Measurements from ENCODE around the gene GPR176. TPM values are rescaled to one million over a fixed set of nuclear protein-coding genes. Genes with fewer than 3 reads are reported as not detected.
A peak's percentile ranks its signal among the peaks of the same experiment; 100 is the strongest.

Gene GPR176
- total and polyA plus RNA-seq, 4 donors, result 13.7 to 29.7 (median 28.2) TPM

DNA sequence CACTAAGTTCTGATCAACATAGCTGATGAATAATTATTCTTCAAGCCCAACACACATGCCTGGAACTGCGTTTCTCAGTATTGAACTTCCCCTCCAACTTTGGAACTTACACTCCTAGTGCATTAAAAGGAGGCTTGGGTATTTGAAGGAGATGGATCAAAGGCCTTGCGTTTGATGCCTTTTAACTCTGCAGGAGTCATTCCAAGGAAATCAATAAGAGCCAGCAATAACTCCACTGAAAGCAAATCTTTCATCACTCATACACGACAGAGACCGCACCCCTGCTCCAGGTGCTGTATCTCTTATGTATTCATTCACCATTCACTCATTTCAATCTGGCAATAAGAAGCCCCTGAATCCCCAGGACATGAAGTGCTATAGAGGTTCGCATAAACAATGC, 123.5 kb downstream of the GPR176 start:
- no peak overlapping the region for H3K27ac ChIP-seq (ENCODE audit: low read depth, low read length)
- 71% methylated on average over 2 of the region's 5 CpGs for WGBS (ENCODE audit: insufficient coverage)
- peaks cover 5% of the 10 kb centered on the region for H3K36me3 ChIP-seq (ENCODE audit: control insufficient read depth, insufficient read depth, low read length)
- H3K4me1 ChIP-seq (ENCODE audit: control insufficient read depth, insufficient read depth, low read length), result no peaks in the 10 kb centered on the region
- no peak overlapping the region for H3K4me3 ChIP-seq (ENCODE audit: low read depth, low read length)
- no peaks in the 10 kb centered on the region for H3K9me3 ChIP-seq (ENCODE audit: control insufficient read depth, insufficient read depth, low read length)
- no peaks in the 10 kb centered on the region for H3K27me3 ChIP-seq (ENCODE audit: control insufficient read depth, insufficient read depth, low read length)
- DNase-seq (ENCODE audit: low read depth in 4 of 6, low spot score in 6 of 6), result no peak

DNA sequence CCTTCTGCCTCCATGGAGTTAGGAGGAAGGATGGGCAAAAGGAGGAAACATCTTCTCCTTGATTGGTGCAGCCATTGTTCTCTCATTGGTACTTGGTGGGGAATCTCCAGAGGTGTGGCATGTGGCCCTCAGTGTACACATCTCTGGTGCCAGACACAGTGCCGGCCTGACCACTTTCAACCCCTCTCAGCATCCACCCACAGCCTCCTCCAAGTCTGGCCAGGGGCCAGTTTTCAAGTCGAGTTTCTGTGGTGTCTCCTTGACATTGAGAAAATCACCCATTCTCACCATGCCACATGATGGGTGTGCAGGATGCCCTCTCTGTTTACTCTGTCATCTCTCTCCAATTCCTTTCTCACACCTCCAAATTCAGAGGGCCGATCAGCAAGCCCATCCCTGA, 124.6 kb downstream of the GPR176 start:
- no peak for DNase-seq (ENCODE audit: low read depth in 4 of 6, low spot score in 6 of 6)
- Histone ChIP-seq H3K27ac (ENCODE audit: low read depth, low read length) (no peak overlapping the region), H3K9me3 (ENCODE audit: control insufficient read depth, insufficient read depth, low read length) (no peaks in the 10 kb centered on the region), H3K4me1 (ENCODE audit: control insufficient read depth, insufficient read depth, low read length) (no peaks in the 10 kb centered on the region), H3K36me3 (ENCODE audit: control insufficient read depth, insufficient read depth, low read length) (no peaks in the 10 kb centered on the region), H3K4me3 (ENCODE audit: low read depth, low read length) (no peak overlapping the region), H3K27me3 (ENCODE audit: control insufficient read depth, insufficient read depth, low read length) (no peaks in the 10 kb centered on the region)
- WGBS (ENCODE audit: insufficient coverage), result 71% methylated on average over 2 of the region's 3 CpGs

DNA sequence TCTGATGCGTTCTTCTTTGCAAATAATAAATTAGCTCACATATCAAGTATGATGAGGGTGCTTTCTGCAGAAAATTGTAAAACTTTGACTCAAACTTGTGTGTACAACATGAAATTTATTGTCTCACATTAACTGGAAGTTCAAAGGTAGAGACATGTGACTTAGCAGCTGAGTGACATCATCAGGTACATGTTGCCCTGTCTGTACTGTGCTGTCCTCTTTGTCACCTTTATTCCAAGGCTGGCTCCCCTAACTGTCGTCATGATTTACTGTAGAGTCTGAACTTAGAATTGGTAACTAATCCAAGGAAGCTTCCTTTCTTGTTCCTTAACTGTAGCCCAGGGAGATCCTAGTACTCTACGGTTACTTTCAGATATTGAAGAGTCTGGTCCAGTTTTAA, 125.1 kb downstream of the GPR176 start:
- Histone ChIP-seq H3K4me3 (ENCODE audit: low read depth, low read length) (no peak overlapping the region), H3K9me3 (ENCODE audit: control insufficient read depth, insufficient read depth, low read length) (no peaks in the 10 kb centered on the region), H3K27ac (ENCODE audit: low read depth, low read length) (no peak overlapping the region), H3K4me1 (ENCODE audit: control insufficient read depth, insufficient read depth, low read length) (no peaks in the 10 kb centered on the region), H3K36me3 (ENCODE audit: control insufficient read depth, insufficient read depth, low read length) (no peaks in the 10 kb centered on the region), H3K27me3 (ENCODE audit: control insufficient read depth, insufficient read depth, low read length) (no peaks in the 10 kb centered on the region)
- WGBS (ENCODE audit: insufficient coverage), result no CpG with 5 or more reads among the region's 3 CpGs
- no peak for DNase-seq (ENCODE audit: low read depth in 4 of 6, low spot score in 6 of 6)

DNA sequence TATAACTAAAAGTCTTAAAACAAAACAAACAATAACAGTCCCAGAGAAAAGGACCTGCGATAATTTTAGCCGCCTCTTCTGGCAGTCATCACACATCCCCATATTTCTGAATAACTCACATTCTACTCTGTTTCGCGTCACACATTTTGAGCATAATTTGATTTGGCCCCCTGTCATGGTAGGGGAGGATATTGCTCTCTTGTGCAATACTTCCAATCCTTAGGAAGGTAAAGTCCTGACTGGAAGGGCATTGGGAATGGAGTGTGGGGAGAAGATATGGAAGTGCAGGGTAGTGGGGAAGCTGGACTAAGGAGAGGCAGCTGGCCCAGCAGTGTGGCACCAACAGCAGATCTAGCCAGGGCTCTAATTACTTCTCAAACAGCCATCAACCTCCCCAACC, 126.1 kb downstream of the GPR176 start:
- no CpG with 5 or more reads among the region's 4 CpGs for WGBS (ENCODE audit: insufficient coverage)
- H3K9me3 ChIP-seq (ENCODE audit: control insufficient read depth, insufficient read depth, low read length), result no peaks in the 10 kb centered on the region

DNA sequence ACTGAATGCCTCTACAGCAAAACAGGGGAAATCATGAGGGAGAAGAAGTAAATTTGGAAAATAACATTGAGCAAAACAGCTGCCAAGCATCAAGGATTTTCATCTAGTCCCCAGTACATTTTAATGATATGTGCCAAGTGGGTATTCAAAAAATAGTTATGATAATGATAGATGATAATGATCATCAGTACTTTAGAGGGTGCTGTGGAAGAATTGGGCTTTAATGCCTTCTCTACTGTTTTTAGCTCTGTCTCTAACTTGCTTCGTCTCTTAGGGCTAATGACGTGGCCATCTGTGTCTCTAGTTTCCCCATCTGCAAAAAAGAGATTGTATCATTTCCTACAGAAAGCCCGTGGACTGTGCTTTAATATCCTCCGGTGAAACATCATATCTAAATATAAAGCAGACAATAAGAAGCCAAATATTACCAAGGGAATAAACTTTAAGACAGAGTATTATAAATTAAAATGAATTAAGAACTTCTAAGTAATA, 127.2 kb downstream of the GPR176 start:
- no peaks in the 10 kb centered on the region for H3K36me3 ChIP-seq (ENCODE audit: control insufficient read depth, insufficient read depth, low read length)
- H3K4me3 ChIP-seq (ENCODE audit: low read depth, low read length), result no peak overlapping the region
- peak in 1 of 6 donors; percentile 61 for DNase-seq (ENCODE audit: low read depth in 4 of 6, low spot score in 6 of 6)
- WGBS (ENCODE audit: insufficient coverage), result no CpG with 5 or more reads among the region's 4 CpGs
- no peaks in the 10 kb centered on the region for H3K27me3 ChIP-seq (ENCODE audit: control insufficient read depth, insufficient read depth, low read length)
- no peak overlapping the region for H3K27ac ChIP-seq (ENCODE audit: low read depth, low read length)
- no peaks in the 10 kb centered on the region for H3K9me3 ChIP-seq (ENCODE audit: control insufficient read depth, insufficient read depth, low read length)
- H3K4me1 ChIP-seq (ENCODE audit: control insufficient read depth, insufficient read depth, low read length), result no peaks in the 10 kb centered on the region

More for the DNA sequence above, 126.1 kb downstream of the GPR176 start:
- Histone ChIP-seq H3K27me3 (ENCODE audit: control insufficient read depth, insufficient read depth, low read length) (no peaks in the 10 kb centered on the region), H3K4me1 (ENCODE audit: control insufficient read depth, insufficient read depth, low read length) (no peaks in the 10 kb centered on the region), H3K4me3 (ENCODE audit: low read depth, low read length) (no peak overlapping the region), H3K27ac (ENCODE audit: low read depth, low read length) (no peak overlapping the region), H3K36me3 (ENCODE audit: control insufficient read depth, insufficient read depth, low read length) (no peaks in the 10 kb centered on the region)
- no peak for DNase-seq (ENCODE audit: low read depth in 4 of 6, low spot score in 6 of 6)

DNA sequence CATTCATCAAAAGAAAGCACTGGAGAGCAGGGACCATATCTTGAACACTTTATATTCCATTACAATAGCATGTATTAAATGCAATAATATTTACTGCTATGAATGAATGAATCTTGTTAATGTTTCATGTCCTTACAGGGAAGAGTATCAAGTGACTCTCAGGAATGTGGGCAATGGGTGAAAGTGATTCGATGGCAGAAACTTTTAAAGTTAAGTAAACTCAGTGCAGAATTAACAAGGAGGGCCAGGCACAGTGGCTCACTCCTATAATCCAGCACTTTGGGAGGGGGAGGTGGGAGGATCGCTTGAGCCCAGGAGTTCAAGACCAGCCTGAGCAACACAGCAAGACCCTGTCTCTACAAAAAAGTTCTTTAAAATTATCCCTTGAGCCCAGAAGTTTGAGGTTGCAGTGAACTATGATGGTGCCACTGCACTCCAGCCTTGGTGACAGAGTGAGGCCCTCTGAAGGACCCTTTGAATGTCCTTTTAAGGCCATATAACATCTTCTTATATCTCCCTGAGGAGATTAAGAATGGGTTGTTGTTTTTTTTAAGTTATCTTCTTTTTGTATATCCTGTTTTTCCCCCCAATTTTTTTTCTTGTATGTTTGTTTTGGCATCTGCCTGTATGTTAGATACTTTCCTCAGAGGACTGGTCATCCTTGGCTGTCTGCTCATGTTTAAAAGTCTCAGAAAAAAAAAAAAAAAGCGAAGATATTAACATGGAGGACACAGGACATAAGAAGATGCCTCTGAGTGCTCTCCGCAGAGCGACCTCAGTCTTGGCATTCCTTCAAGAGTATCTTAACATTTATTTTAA, 127.8 kb downstream of the GPR176 start:
- H3K27me3 ChIP-seq (ENCODE audit: control insufficient read depth, insufficient read depth, low read length), result no peaks in the 10 kb centered on the region
- H3K4me3 ChIP-seq (ENCODE audit: low read depth, low read length), result no peak overlapping the region
- no peaks in the 10 kb centered on the region for H3K36me3 ChIP-seq (ENCODE audit: control insufficient read depth, insufficient read depth, low read length)
- 57% methylated on average over 1 of the region's 5 CpGs for WGBS (ENCODE audit: insufficient coverage)
- H3K27ac ChIP-seq (ENCODE audit: low read depth, low read length), result no peak overlapping the region
- no peaks in the 10 kb centered on the region for H3K4me1 ChIP-seq (ENCODE audit: control insufficient read depth, insufficient read depth, low read length)
- no peaks in the 10 kb centered on the region for H3K9me3 ChIP-seq (ENCODE audit: control insufficient read depth, insufficient read depth, low read length)
- DNase-seq (ENCODE audit: low read depth in 4 of 6, low spot score in 6 of 6), result no peak

DNA sequence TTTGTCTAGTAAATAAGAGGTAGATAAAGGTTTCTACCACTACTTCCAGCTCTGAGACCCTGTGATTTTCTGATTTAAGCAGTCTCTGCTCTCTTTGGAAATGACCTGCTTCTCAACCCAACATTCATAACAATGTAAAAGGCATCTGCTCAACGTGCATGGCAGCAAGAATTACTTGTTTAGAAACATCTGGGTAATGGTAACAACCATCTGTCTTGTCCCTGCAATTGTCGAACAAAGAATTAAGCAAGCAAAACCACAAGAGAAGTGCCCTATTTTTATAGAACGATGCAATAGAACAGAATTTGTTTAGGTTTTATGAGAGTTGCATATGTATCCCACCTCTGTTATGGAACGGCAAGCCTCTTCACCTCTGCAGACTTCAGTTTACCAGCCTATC, 130.3 kb downstream of the GPR176 start:
- 72% methylated on average over 2 of the region's 4 CpGs for WGBS (ENCODE audit: insufficient coverage)
- peak in 1 of 6 donors; percentile 81 for DNase-seq (ENCODE audit: low read depth in 4 of 6, low spot score in 6 of 6)
- Histone ChIP-seq H3K27me3 (ENCODE audit: control insufficient read depth, insufficient read depth, low read length) (no peaks in the 10 kb centered on the region), H3K27ac (ENCODE audit: low read depth, low read length) (no peak overlapping the region), H3K9me3 (ENCODE audit: control insufficient read depth, insufficient read depth, low read length) (no peaks in the 10 kb centered on the region), H3K4me1 (ENCODE audit: control insufficient read depth, insufficient read depth, low read length) (no peaks in the 10 kb centered on the region), H3K36me3 (ENCODE audit: control insufficient read depth, insufficient read depth, low read length) (no peaks in the 10 kb centered on the region), H3K4me3 (ENCODE audit: low read depth, low read length) (no peak overlapping the region)

DNA sequence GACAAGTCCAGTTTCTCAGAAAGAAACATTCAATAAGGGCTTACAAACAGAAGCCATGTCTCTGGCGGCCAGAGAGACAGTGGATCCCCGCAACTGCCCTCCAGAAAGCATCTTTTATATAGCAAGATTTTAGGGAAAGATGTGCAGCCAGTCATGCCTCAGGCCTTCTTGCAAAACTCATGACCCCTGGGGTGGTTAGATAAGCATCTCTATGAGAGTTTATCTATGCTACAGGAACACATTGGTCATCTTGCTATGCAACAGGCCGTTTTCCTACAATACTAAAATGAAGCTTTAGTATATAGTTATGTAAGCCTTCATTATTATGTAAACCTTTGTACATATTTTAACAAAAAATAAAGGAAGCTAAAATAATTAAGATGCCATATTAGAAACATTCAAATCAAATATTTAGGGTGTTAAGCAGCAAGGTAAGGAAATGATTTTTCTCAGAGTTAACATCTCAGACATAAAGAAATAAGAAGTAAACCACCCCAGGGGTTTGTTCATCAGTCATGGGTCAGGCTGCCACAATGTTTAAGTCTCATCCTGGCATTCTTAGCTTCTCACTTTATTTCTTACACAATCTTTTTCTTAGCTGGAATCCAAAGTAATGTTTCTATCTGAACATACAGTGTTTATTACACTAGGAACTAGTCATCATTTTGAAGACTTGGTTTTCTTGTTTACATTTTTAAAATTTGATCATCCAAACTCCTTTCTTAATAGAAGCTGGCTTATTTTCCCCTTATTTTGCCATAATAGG, 131.1 kb downstream of the GPR176 start:
- Histone ChIP-seq H3K4me3 (ENCODE audit: low read depth, low read length) (no peak overlapping the region), H3K4me1 (ENCODE audit: control insufficient read depth, insufficient read depth, low read length) (no peaks in the 10 kb centered on the region)
- WGBS (ENCODE audit: insufficient coverage), result no CpG with 5 or more reads among the region's 3 CpGs

DNA sequence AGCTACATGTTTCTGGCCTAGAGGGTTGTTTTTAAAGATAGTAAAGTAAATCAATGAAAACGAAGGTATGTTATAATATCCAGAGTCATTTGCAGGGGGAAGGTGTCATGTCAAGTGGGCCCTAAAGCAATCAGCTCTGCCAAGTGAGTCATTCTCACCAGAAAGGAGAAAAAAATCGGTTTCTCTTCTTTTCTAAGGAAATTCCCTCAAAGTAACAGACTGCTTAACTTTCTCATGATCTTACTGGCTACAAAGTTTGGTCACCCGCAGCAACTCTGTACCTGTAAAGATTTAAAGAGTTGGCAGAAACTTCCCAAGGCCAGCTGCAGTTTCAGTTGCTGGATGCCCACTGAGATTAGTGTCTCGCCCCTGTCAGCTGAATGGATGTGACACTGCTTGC, 132.0 kb downstream of the GPR176 start:
- WGBS (ENCODE audit: insufficient coverage), result 77% methylated on average over 2 of the region's 4 CpGs
- Histone ChIP-seq H3K27ac (ENCODE audit: low read depth, low read length) (no peak overlapping the region), H3K36me3 (ENCODE audit: control insufficient read depth, insufficient read depth, low read length) (no peaks in the 10 kb centered on the region), H3K4me3 (ENCODE audit: low read depth, low read length) (no peak overlapping the region), H3K9me3 (ENCODE audit: control insufficient read depth, insufficient read depth, low read length) (no peaks in the 10 kb centered on the region), H3K4me1 (ENCODE audit: control insufficient read depth, insufficient read depth, low read length) (no peaks in the 10 kb centered on the region), H3K27me3 (ENCODE audit: control insufficient read depth, insufficient read depth, low read length) (no peaks in the 10 kb centered on the region)
- no peak for DNase-seq (ENCODE audit: low read depth in 4 of 6, low spot score in 6 of 6)

More for the DNA sequence above, 131.1 kb downstream of the GPR176 start:
- Histone ChIP-seq H3K9me3 (ENCODE audit: control insufficient read depth, insufficient read depth, low read length) (no peaks in the 10 kb centered on the region), H3K27me3 (ENCODE audit: control insufficient read depth, insufficient read depth, low read length) (no peaks in the 10 kb centered on the region), H3K27ac (ENCODE audit: low read depth, low read length) (no peak overlapping the region), H3K36me3 (ENCODE audit: control insufficient read depth, insufficient read depth, low read length) (no peaks in the 10 kb centered on the region)
- no peak for DNase-seq (ENCODE audit: low read depth in 4 of 6, low spot score in 6 of 6)

Data from spinal cord (tissue), 10 donors.